Measurements from ENCODE around the gene BCAS4.

BCAS4 gene

DNA sequence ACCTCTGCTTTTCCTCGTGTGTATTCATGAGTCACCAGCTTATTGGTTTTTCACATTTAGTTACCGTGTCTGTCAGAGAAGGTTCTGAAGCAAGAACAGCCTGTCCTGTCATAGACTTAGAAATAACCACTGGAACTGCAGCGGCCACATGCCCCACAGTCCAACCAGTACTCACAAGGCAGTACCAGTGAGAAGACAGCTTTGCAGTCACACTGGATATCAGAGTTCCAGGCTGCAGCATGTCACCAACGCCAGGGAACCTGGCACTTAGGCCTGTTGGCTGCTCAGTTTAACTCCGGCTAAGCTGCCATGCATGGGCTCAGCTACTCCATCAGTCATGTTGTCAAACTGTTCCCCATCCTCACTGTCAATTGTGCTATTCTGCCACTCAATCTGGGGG, 96.3 kb downstream of the BCAS4 start:
- no peak for TF ChIP-seq CTCF (IDR thresholded peaks at IDR 0.05)
- no peaks in the 10 kb centered on the region for H3K4me1 ChIP-seq
- no peak for DNase-seq
- peaks cover 45 to 73% (median 63%) of the 10 kb centered on the region in 3 donors for H3K36me3 ChIP-seq
- intact Hi-C loops (cut with DNase I; ENCODE audit: low total_unique reads): no loop called here
- no peak overlapping the region for H3K4me3 ChIP-seq
- H3K27ac ChIP-seq: no peak overlapping the region
- no peaks in the 10 kb centered on the region for H3K27me3 ChIP-seq
- no peaks in the 10 kb centered on the region for H3K9me3 ChIP-seq

- H3K4me3 ChIP-seq: no peak overlapping the region
- no peak for DNase-seq
- H3K27me3 ChIP-seq: no peaks in the 10 kb centered on the region
- TF ChIP-seq CTCF (IDR thresholded peaks at IDR 0.05): no peak
- no peak overlapping the region for H3K27ac ChIP-seq
- intact Hi-C loops (cut with DNase I; ENCODE audit: low total_unique reads): no loop called here
- H3K4me1 ChIP-seq: no peaks in the 10 kb centered on the region
- no peaks in the 10 kb centered on the region for H3K9me3 ChIP-seq
- H3K36me3 ChIP-seq: peaks cover 45 to 81% (median 61%) of the 10 kb centered on the region in 3 donors
Measured at GRCh38 chr20:50892394-50892793, 97.5 kb downstream of the BCAS4 start.

DNA sequence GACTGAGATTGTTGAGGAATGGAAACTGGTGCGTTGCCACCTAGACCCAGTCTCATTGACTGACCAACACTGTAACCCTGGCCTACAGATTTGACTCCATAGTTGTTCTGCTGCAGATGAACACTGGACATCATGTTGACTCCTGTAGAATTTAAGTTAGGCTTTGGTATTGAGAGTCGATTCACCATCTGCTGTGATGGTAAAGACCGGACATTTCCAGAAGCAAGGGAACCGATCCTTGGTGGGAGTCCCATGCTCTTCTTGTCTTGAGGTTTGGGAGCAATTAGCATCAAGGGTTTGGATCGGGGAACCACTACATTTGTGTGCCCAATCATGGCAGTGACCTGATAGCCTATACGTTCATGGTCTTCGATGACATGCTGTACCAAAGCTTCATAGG, 98.8 kb downstream of the BCAS4 start:
- no peak overlapping the region for H3K4me3 ChIP-seq
- intact Hi-C loops (cut with DNase I; ENCODE audit: low total_unique reads): no loop called here

DNA sequence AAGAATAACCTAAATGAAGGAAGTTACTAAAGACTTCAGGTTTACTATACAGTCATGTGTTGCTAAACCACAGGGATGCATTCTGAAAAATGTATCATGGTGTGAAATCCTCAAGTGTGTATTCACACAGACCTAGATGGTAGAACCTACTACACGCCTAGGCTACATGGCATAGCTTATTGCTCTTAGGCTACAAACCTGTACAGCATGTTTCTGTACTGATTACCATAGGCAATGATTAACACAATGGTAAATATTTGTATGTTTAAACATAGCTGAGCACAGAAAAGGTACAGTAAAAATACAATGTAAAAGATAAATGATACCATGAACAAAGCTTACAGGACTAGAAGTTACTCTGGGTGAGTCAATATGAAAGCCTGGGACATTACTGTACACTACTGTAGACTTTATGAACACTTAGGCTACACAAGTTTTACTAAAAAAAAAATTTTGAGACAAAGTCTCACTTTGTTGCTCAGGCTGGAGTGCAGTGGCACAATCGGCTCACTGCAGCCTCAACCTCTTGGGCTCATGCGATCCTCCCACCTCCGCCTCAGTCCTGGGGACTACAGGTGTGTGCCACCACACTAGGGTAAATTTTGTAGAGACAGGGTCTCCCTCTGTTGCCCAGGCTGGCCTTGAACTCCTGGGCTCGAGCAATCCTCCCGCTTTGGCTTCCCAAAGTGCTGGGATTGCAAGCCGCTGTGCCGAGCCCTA, 100.4 kb downstream of the BCAS4 start:
- Histone ChIP-seq H3K9me3 (no peaks in the 10 kb centered on the region), H3K27me3 (no peaks in the 10 kb centered on the region), H3K4me3 (no peak overlapping the region), H3K36me3 (peaks cover 41 to 81% (median 67%) of the 10 kb centered on the region in 3 donors), H3K4me1 (no peaks in the 10 kb centered on the region), H3K27ac (no peak overlapping the region)
- no peak for DNase-seq
- intact Hi-C loops (cut with DNase I; ENCODE audit: low total_unique reads): no loop called here
- no peak for TF ChIP-seq CTCF (IDR thresholded peaks at IDR 0.05)

More for the DNA sequence above, 98.8 kb downstream of the BCAS4 start:
- TF ChIP-seq CTCF (IDR thresholded peaks at IDR 0.05): no peak
- no peak overlapping the region for H3K27ac ChIP-seq
- no peaks in the 10 kb centered on the region for H3K9me3 ChIP-seq
- H3K4me1 ChIP-seq: no peaks in the 10 kb centered on the region
- peaks cover 45 to 80% (median 66%) of the 10 kb centered on the region in 3 donors for H3K36me3 ChIP-seq
- no peak for DNase-seq
- H3K27me3 ChIP-seq: no peaks in the 10 kb centered on the region

DNA sequence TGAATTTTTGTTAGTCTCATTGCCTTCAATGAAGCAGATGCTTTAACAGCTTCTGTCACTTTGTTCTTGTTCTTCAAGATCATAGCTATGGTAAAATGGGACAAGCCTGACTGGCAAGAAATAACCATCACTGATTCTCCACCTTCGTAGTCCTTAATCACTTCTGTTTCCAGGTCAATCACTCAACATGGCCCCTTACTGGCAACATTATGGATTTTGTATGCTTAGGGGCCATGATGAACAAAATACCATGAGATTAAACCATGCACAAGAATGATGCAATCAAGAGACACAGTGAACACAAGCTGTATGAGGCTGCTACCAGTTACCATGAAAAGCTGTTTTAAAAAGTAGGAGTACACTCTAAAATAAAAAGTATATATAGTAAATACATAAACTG, 103.6 kb downstream of the BCAS4 start:
- Histone ChIP-seq H3K9me3 (no peaks in the 10 kb centered on the region), H3K36me3 (peaks cover 27 to 66% (median 39%) of the 10 kb centered on the region in 3 donors), H3K4me3 (no peak overlapping the region), H3K4me1 (peaks cover 0 to 15% (median 0%) of the 10 kb centered on the region in 4 donors), H3K27ac (no peak overlapping the region), H3K27me3 (no peaks in the 10 kb centered on the region)
- no peak for TF ChIP-seq CTCF (IDR thresholded peaks at IDR 0.05)
- no peak for DNase-seq
- intact Hi-C loops (cut with DNase I; ENCODE audit: low total_unique reads): no loop called here
